ENCODE results near the gene TIMM8B. TPM values are rescaled to one million over a fixed set of nuclear protein-coding genes. Genes with fewer than 3 reads are reported as not detected.
A peak's percentile ranks its signal among the peaks of the same experiment; 100 is the strongest.

The TIMM8B gene
- total and polyA plus RNA-seq, 10 of the 15 experiments (the other 5 are each of a cell fraction or from before 2014, with no cell fraction given): 64.9 to 271 (median 139) TPM

DNA sequence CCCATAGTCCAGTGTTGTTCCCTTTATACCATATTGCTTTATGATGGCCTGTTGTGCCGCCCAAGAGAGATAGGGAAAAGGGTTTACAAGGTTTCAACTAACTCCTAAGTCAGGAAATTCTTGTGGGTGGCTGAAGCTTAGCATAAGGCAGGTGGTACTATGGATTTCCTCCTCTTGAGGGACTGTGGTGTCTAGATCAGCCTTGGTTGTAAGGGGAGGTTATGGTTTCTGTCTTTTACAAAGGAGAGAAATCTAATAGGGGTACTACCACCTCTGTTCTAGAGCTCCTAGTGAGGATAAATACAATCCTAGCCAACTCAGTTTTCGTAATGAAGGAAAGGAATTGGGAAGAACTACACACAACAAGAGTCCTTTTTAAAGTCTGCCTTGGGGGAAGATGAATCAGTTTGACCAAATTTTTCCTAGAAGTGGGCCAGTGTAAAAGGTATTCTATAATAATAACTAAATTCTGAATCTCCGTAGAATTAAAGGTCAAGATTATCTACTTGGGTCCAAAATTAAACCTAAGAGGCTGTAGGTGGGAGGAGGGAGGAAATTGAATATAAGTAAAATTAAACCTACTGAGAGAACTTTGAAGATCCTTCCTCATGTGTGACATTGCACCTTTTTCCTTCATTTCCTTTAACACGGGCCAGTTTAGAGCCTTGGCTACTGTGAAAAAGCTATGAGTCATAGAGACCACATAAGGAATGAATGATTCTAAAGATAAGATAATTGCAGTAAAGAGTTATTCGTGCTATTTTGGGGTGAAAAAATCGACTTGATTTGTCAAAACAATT is 44.2 kb downstream of the TIMM8B start:
- FAIRE-seq (no peak), ATAC-seq (no peak), DNase-seq (ENCODE audit: low read depth, low spot score) (no peak)
- peaks cover 0 to 18% of the 10 kb centered on the region in 2 experiments; a peak in 3 of 4 replicates for H3K36me3 ChIP-seq (ENCODE audit: control insufficient read depth in 2 of 2, insufficient read depth in 2 of 2, low read length in 1 of 2)
- BruUV-seq (replicated peaks): TSS peak; percentile 14
- H3K79me2 ChIP-seq (ENCODE audit: control insufficient read depth, insufficient read depth, low read length): no peaks in the 10 kb centered on the region
- H3K4me3 ChIP-seq: no peak overlapping the region
- TF ChIP-seq CREM (IDR thresholded peaks at IDR 0.05; ENCODE audit: low read depth) (no peak), GABPA (IDR thresholded peaks at IDR 0.05; ENCODE audit: low read depth) (no peak)
- TF ChIP-seq, protein P1, sequence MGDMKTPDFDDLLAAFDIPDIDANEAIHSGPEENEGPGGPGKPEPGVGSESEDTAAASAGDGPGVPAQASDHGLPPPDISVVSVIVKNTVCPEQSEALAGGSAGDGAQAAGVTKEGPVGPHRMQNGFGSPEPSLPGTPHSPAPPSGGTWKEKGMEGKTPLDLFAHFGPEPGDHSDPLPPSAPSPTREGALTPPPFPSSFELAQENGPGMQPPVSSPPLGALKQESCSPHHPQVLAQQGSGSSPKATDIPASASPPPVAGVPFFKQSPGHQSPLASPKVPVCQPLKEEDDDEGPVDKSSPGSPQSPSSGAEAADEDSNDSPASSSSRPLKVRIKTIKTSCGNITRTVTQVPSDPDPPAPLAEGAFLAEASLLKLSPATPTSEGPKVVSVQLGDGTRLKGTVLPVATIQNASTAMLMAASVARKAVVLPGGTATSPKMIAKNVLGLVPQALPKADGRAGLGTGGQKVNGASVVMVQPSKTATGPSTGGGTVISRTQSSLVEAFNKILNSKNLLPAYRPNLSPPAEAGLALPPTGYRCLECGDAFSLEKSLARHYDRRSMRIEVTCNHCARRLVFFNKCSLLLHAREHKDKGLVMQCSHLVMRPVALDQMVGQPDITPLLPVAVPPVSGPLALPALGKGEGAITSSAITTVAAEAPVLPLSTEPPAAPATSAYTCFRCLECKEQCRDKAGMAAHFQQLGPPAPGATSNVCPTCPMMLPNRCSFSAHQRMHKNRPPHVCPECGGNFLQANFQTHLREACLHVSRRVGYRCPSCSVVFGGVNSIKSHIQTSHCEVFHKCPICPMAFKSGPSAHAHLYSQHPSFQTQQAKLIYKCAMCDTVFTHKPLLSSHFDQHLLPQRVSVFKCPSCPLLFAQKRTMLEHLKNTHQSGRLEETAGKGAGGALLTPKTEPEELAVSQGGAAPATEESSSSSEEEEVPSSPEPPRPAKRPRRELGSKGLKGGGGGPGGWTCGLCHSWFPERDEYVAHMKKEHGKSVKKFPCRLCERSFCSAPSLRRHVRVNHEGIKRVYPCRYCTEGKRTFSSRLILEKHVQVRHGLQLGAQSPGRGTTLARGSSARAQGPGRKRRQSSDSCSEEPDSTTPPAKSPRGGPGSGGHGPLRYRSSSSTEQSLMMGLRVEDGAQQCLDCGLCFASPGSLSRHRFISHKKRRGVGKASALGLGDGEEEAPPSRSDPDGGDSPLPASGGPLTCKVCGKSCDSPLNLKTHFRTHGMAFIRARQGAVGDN (IDR thresholded peaks at IDR 0.05): no peak
- in situ Hi-C loops (cut with MboI) (no loop called here), intact Hi-C loops (cut with micrococcal nuclease; ENCODE audit: unreplicated experiment) (no loop called here)
- no peak overlapping the region for H3K9ac ChIP-seq (ENCODE audit: control insufficient read depth, insufficient read depth, low read length)
- H3K4me1 ChIP-seq (ENCODE audit: control insufficient read depth, insufficient read depth, low read length): no peaks in the 10 kb centered on the region
- H4K20me1 ChIP-seq (ENCODE audit: control insufficient read depth, insufficient read depth): no peaks in the 10 kb centered on the region
- H3K4me2 ChIP-seq (ENCODE audit: control insufficient read depth, insufficient read depth): no peak overlapping the region
- SMC1A ChIA-PET (ENCODE audit: uncharacterized antibody, unreplicated experiment): interaction anchor here (0.7 to 1.5 kb wide), 3 partner anchors 9 to 27 kb away, joined by 3 to 4 read pairs (median 4); no protein-coding TSS in a partner anchor
- RAD21 ChIA-PET (ENCODE audit: unreplicated experiment): no interaction called here
- H3K27me3 ChIP-seq (replicated peaks in 1 of 2; ENCODE audit: control insufficient read depth in 2 of 2, insufficient read depth in 2 of 2, low read length in 1 of 2): no peaks in the 10 kb centered on the region
- H3K27ac ChIP-seq (ENCODE audit: control insufficient read depth, insufficient read depth): no peak overlapping the region
- POLR2A ChIA-PET: no interaction called here
- CTCF ChIA-PET: interaction anchor here (0.9 to 1.3 kb wide), 3 partner anchors 26 to 238 kb away, joined by 3 to 4 read pairs (median 3); no protein-coding TSS in a partner anchor
- 58% methylated on average over 6 of the region's 6 CpGs for WGBS (ENCODE audit: insufficient coverage, insufficient replicate concordance, low lambda C conversion rate, missing lambda C conversion rate)
- no peak overlapping the region for H2AFZ ChIP-seq (ENCODE audit: control insufficient read depth, low read depth, low read length)
- H3K9me3 ChIP-seq (replicated peaks; ENCODE audit: control insufficient read depth, insufficient read depth, low read length): no peaks in the 10 kb centered on the region
